Limb (tissue), 2 donors: ENCODE data around the gene TMEM154.

ENCODE experiments used
- DNase-seq, 2 donors: peaks; one replicate each; pipeline ENCODE4 v3.0.0-alpha.2; 2016; ENCODE audit errors: extremely low spot score in 2 of 2

Gene TMEM154

GRCh38 chr4:152696764-152697261 lies 17.0 kb upstream of the TMEM154 start:
- DNase-seq = no peak

- DNase-seq = no peak
Measured at GRCh38 chr4:152693871-152694270, 14.1 kb upstream of the TMEM154 start.

- no peak for DNase-seq
Measured at GRCh38 chr4:152691761-152692160, 12.0 kb upstream of the TMEM154 start.

GRCh38 chr4:152690706-152691651 lies 11.2 kb upstream of the TMEM154 start:
- DNase-seq = no peak

GRCh38 chr4:152689615-152690501 lies 10.1 kb upstream of the TMEM154 start:
- no peak for DNase-seq

GRCh38 chr4:152687974-152688599 lies 8.3 kb upstream of the TMEM154 start:
- DNase-seq = no peak

- no peak for DNase-seq
Measured at GRCh38 chr4:152686452-152687013, 6.7 kb upstream of the TMEM154 start.

- no peak for DNase-seq
Measured at GRCh38 chr4:152684587-152684986, 4.8 kb upstream of the TMEM154 start.

GRCh38 chr4:152684007-152684406 lies 4.2 kb upstream of the TMEM154 start:
- no peak for DNase-seq

GRCh38 chr4:152682143-152682941 lies 2.5 kb upstream of the TMEM154 start:
- DNase-seq = no peak

- no peak for DNase-seq
Measured at GRCh38 chr4:152680988-152681603, 1.3 kb upstream of the TMEM154 start.

- DNase-seq = no peak
Measured at GRCh38 chr4:152678841-152679240, 956 bp downstream of the TMEM154 start.

- no peak for DNase-seq
Measured at GRCh38 chr4:152677117-152677516, 2.7 kb downstream of the TMEM154 start.

- no peak for DNase-seq
Measured at GRCh38 chr4:152676052-152676854, 3.5 kb downstream of the TMEM154 start.

- DNase-seq = no peak
Measured at GRCh38 chr4:152674359-152674758, 5.4 kb downstream of the TMEM154 start.

GRCh38 chr4:152673489-152673888 lies 6.3 kb downstream of the TMEM154 start:
- no peak for DNase-seq

- no peak for DNase-seq
Measured at GRCh38 chr4:152672206-152673092, 7.3 kb downstream of the TMEM154 start.

- DNase-seq = no peak
Measured at GRCh38 chr4:152668338-152668964, 11.3 kb downstream of the TMEM154 start.
